Skeletal muscle tissue (tissue), 2 donors: Measurements from ENCODE around the gene OSBPL5. TPM values are rescaled to one million over a fixed set of nuclear protein-coding genes. Genes with fewer than 3 reads are reported as not detected.

Experiments used
- small RNA-seq: library from RNA; depleted of rRNA; stranded (forward); fragments of <200 nt; gene quantifications from one replicate; pipeline ENCODE3, GENCODE V24; 2014
- total RNA-seq: library from RNA; depleted of rRNA; stranded (reverse); fragments of >200 nt; gene quantifications from one replicate; pipeline ENCODE4 v1.2.3, GENCODE V29; 2014

The OSBPL5 gene
- total RNA-seq, 1 donor from 2014 or later = 19.3 TPM

Small RNA genes lying within 50 kb of the gene (small RNA-seq; reads per million reads assigned to genes)
- gene RNU1-91P = not detected

Other genes starting within 250 kb of the OSBPL5 start
- gene PHLDA2, start 235.9 kb downstream of the OSBPL5 start, total RNA-seq = not detected
- 148 TPM for gene NAP1L4, start 173.0 kb downstream of the OSBPL5 start, total RNA-seq
- 11.5 TPM for gene CARS1, start 107.9 kb downstream of the OSBPL5 start, total RNA-seq
- gene MRGPRG, start 53.5 kb upstream of the OSBPL5 start, total RNA-seq = not detected
- gene MRGPRE, start 67.1 kb upstream of the OSBPL5 start, total RNA-seq = not detected
- gene ZNF195, start 213.8 kb upstream of the OSBPL5 start, total RNA-seq = 9.4 TPM